Measurements from ENCODE around the gene ENAH.

DNA sequence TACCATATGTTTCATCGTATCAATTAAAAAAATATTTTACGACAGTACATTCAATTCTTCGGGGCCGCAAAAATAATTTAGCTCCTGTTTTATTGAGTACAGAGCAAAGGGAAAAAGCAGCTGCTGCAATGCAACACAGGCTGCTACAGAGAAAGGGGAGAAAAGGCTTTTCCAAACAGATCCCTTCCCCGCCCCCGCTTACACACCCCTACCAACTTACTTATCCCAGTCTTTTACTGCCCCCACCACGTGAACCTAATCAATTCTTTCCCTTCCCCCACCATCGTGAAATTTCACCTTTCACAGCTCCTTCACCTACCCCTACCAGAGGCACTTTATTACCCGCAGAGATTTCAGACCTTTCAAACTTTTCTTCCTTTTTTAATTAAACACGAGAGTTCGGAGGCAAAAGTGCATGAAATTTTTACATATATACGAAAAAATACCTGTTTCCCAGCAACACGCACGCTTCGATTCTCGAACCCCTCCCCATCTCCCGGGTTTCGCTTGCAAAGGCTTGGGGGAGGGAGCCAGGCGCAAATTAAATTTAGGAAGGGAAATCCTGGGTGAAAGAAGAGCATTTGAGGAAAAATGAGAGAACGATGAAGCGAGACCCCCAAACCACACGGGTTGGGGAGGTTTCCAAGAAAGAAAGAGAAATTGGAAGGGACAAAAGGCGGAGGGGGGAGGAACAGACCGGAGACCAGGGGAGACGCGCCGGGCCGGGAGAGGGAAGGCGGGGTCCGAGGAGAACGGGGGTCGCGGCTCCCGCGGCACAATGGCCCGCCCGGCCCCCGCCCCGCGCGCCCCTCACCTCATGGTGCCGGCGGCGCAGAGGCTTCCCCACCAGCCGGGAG is 823 bp downstream of the ENAH start:
- TF ChIP-seq, protein P1, sequence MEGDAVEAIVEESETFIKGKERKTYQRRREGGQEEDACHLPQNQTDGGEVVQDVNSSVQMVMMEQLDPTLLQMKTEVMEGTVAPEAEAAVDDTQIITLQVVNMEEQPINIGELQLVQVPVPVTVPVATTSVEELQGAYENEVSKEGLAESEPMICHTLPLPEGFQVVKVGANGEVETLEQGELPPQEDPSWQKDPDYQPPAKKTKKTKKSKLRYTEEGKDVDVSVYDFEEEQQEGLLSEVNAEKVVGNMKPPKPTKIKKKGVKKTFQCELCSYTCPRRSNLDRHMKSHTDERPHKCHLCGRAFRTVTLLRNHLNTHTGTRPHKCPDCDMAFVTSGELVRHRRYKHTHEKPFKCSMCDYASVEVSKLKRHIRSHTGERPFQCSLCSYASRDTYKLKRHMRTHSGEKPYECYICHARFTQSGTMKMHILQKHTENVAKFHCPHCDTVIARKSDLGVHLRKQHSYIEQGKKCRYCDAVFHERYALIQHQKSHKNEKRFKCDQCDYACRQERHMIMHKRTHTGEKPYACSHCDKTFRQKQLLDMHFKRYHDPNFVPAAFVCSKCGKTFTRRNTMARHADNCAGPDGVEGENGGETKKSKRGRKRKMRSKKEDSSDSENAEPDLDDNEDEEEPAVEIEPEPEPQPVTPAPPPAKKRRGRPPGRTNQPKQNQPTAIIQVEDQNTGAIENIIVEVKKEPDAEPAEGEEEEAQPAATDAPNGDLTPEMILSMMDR (IDR thresholded peaks at IDR 0.05; ENCODE audit: low read depth, low read length, poor library complexity, severe bottlenecking): no peak
- TF ChIP-seq EZH2phosphoT487 (IDR thresholded peaks at IDR 0.05; ENCODE audit: borderline replicate concordance, low read length): peak; percentile 81; the same call in 1 of the 2 replicates
